Fibroblast of the conjunctiva (primary cell): ENCODE results near the gene XIRP2.

Experiments used
- DNase-seq: peaks from one replicate; pipeline ENCODE4 v3.0.0-alpha.2; 2010; ENCODE audit warnings: low read depth

The XIRP2 gene

GRCh38 chr2:167292430-167293171 is 404.3 kb downstream of the XIRP2 start, which contains the start of gene B3GALT1:
B3GALT1 (plus strand) TSS chr2:167293001.
- peak; percentile 79 for DNase-seq

GRCh38 chr2:167293172-167293781 is 405.0 kb downstream of the XIRP2 start:
- no peak for DNase-seq

GRCh38 chr2:167293943-167294775 is 405.9 kb downstream of the XIRP2 start:
- DNase-seq, result no peak

GRCh38 chr2:167294776-167295140 is 406.5 kb downstream of the XIRP2 start:
- DNase-seq, result no peak

GRCh38 chr2:167297292-167297691 is 409.0 kb downstream of the XIRP2 start:
- DNase-seq, result no peak

GRCh38 chr2:167298017-167298416 is 409.7 kb downstream of the XIRP2 start:
- no peak for DNase-seq
